ENCODE results near the gene OR1J1.

OR1J1 gene

DNA sequence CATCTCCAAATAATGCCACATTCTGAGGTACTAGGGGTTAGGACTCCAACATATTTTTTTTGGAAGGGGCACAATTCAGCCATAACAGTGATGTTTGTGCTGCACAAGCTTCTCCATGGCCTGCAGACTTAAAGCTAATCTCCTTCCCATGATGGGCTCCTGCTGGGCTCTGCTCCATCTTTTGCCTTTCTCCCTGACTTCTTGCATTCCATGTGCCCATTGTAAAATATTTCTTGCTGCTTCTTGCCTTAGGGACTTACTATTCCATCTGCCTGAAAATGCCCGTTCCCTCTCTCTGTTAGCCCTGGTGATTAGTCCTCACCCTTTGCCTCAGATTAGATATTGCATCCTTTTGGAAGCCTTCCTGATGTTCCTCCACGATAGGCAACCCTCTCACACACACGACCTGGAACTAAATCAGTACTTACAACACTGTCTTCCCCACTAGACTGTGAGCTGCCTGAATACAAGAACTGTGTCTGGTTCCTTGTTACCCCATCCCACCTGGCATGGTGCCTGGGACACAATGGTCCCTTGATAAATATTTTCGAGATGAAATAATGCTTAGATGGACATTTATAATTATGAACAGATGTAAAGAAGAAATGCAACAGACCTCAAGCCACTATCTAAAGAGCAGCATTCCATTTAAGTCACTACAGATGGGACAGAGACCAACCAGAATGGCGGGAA lies 33.5 kb downstream of the OR1J1 start:
- DNase-seq, result no peak

GRCh38 chr9:122442568-122442967 lies 35.2 kb downstream of the OR1J1 start:
- DNase-seq, result no peak
